Body of pancreas (tissue), 4 donors: ENCODE results near the gene HMGB3. TPM values are rescaled to one million over a fixed set of nuclear protein-coding genes. Genes with fewer than 3 reads are reported as not detected.

Experiments used
- ATAC-seq: fragments of 150-250 bp; one replicate; pipeline ENCODE4 v1.9.1; 2016
- DNase-seq, 4 donors: peaks; one replicate each; pipeline ENCODE4 v3.0.0-alpha.2; 2019
- H3K27ac ChIP-seq, 4 donors: fragments of 200-600 bp; sonication (generic); 1 replicate in 3 of 4; 2 replicates in 1 of 4; pipeline versions ENCODE4 v1.5.1 to v1.6.1; 2016 to 2019; ENCODE audit warnings: mild to moderate bottlenecking in 1 of 4, mixed read lengths in 1 of 4, moderate library complexity in 1 of 4
- H3K27me3 ChIP-seq, 2 donors: fragments of 200-600 bp; sonication (generic); one replicate each; pipeline ENCODE4 v1.6.0; 2016; ENCODE audit warnings: mild to moderate bottlenecking in 1 of 2
- H3K36me3 ChIP-seq, 2 donors: fragments of 200-600 bp; sonication (generic); replicated peaks in 1 of 2; 2 replicates each; pipeline ENCODE4 v1.5.1; 2016; ENCODE audit warnings: low read depth in 2 of 2; ENCODE audit not compliant: insufficient read depth in 1 of 2
- H3K4me1 ChIP-seq: fragments of 200-600 bp; sonication (generic); one replicate; pipeline ENCODE4 v1.6.0; 2016
- H3K4me3 ChIP-seq, 2 donors: fragments of 200-600 bp; sonication (generic); 1 replicate in 1 of 2; 2 replicates in 1 of 2; pipeline ENCODE4 v1.5.1; 2016 to 2019
- H3K9me3 ChIP-seq, 3 donors: fragments of 200-600 bp; sonication (generic); 1 replicate in 2 of 3; 2 replicates in 1 of 3; pipeline ENCODE4 v1.5.1; 2016
- POLR2A ChIP-seq, 3 donors: fragments of 450-650 bp; IDR thresholded peaks; one replicate each; pipeline ENCODE4 v1.6.1; 2016; ENCODE audit warnings: antibody characterized with exemption in 3 of 3, mild to moderate bottlenecking in 2 of 3
- WGBS, 2 donors: methylation state at CpG; one replicate each; pipeline ENCODE4 v1.1.5; 2017; 5-methylcytosine and 5-hydroxymethylcytosine counted together
- intact Hi-C: fragments of 100-400 bp; cut with DNase I; formaldehyde crosslinking; loops from one replicate; pipeline ENCODE4 v1.15.1; 2023
- total RNA-seq, 2 donors: library from RNA; depleted of rRNA; stranded (reverse); fragments of >200 nt; gene quantifications; one replicate each; pipeline ENCODE4 v1.1.0, GENCODE V29; 2016
- TF ChIP-seq, protein P1 (sequence below), 7 experiments: fragments of 450-650 bp in 4 of 7; fragments of 200-600 bp in 3 of 7; sonication (generic) in 3 of 7; IDR thresholded peaks; one replicate each; pipeline ENCODE4 v1.5.1; 2016 to 2019; ENCODE audit warnings: antibody characterized with exemption in 7 of 7

The HMGB3 gene
- total RNA-seq, 2 donors from 2014 or later, result 1.3 to 1.6 TPM

DNA sequence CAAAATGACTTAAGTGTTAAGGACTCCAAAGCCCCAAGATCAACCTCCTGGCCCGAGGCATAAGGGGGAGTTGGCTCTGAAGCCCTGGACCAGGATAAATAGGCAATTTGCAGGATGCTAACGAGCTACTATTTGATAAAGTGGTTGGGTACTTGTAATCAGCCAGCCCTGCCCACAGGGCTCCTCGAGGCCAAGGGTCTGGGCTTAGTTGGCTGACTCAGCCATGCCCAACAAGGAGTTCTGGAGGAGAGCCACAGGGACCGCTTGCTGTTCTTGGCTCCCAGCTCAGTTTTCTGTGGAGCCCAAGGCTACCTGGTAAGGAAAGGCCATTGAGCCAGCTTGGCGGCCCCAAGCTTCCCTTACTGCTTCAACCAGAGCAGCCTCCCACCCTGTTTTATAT, 7.8 kb downstream of the HMGB3 start:
- Histone ChIP-seq H3K9me3 (no peaks in the 10 kb centered on the region), H3K4me1 (no peaks in the 10 kb centered on the region), H3K27ac (no peak overlapping the region), H3K36me3 (no peaks in the 10 kb centered on the region), H3K4me3 (no peak overlapping the region), H3K27me3 (no peaks in the 10 kb centered on the region)
- intact Hi-C loops, result no loop called here
- no peak for ATAC-seq
- TF ChIP-seq, protein P1, sequence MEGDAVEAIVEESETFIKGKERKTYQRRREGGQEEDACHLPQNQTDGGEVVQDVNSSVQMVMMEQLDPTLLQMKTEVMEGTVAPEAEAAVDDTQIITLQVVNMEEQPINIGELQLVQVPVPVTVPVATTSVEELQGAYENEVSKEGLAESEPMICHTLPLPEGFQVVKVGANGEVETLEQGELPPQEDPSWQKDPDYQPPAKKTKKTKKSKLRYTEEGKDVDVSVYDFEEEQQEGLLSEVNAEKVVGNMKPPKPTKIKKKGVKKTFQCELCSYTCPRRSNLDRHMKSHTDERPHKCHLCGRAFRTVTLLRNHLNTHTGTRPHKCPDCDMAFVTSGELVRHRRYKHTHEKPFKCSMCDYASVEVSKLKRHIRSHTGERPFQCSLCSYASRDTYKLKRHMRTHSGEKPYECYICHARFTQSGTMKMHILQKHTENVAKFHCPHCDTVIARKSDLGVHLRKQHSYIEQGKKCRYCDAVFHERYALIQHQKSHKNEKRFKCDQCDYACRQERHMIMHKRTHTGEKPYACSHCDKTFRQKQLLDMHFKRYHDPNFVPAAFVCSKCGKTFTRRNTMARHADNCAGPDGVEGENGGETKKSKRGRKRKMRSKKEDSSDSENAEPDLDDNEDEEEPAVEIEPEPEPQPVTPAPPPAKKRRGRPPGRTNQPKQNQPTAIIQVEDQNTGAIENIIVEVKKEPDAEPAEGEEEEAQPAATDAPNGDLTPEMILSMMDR (IDR thresholded peaks at IDR 0.05), result no peak
- TF ChIP-seq POLR2A (IDR thresholded peaks at IDR 0.05), result no peak
- DNase-seq, result peak in 1 of 4 donors; percentile 20
- WGBS, 2 donors, result 56 to 80% methylated on average over 2 to 3 of the region's 5 CpGs

DNA sequence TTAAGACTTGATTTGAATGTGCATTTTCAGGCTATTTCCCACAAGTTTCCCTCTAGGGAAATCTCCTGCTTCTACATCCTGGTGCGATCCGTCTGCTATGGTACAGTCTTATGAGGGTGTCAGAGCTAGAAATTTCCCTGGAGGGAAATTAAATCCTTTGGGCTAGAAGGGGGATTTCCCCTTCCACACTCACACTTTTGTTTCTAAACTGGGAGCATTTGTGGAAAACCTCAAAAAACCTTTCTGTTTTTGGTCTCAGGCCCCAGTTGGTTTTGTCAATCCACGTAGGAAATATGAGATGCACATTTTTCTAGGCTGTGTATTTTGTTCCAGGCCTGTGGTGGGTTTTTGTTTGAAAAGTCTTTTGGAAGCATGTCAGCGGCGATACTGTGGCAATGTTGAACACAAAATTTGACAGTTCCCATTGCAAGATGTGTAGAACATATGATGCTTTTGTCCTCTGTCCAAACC, 17.8 kb downstream of the HMGB3 start:
- DNase-seq (no peak), ATAC-seq (no peak)
- TF ChIP-seq, protein P1 (IDR thresholded peaks at IDR 0.05), result no peak
- TF ChIP-seq POLR2A (IDR thresholded peaks at IDR 0.05), result no peak
- no peaks in the 10 kb centered on the region for H3K27me3 ChIP-seq
- intact Hi-C loops, result no loop called here
- no peaks in the 10 kb centered on the region for H3K9me3 ChIP-seq
- no peak overlapping the region for H3K4me3 ChIP-seq
- 69 to 84% methylated on average over 3 to 5 of the region's 5 CpGs for WGBS, 2 donors
- no peak overlapping the region for H3K27ac ChIP-seq
- H3K36me3 ChIP-seq, result no peaks in the 10 kb centered on the region
- H3K4me1 ChIP-seq, result no peaks in the 10 kb centered on the region

DNA sequence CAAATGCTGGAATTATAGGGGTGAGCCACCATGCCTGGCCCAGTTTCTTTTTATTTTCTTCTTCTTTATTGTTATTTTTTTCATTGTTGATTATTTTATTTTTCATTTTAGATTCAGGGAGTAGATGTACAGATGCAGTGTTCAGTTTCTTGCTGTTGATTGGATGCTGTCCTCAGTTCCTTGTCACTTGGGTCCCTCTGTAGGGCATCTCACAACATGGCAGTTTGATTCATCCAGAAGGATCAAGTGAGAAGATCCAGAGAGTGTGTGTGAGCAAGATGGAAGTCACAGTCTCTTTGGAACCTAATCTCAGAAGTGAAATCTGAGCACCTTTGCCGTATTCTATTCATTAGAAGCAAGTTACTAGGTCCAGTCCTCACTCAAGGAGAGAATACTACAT, 20.9 kb downstream of the HMGB3 start:
- Histone ChIP-seq H3K4me1 (no peaks in the 10 kb centered on the region), H3K36me3 (no peaks in the 10 kb centered on the region), H3K9me3 (no peaks in the 10 kb centered on the region), H3K4me3 (no peak overlapping the region), H3K27me3 (no peaks in the 10 kb centered on the region), H3K27ac (no peak overlapping the region)
- intact Hi-C loops, result no loop called here
- 73 to 83% methylated on average over 1 of the region's 1 CpG for WGBS, 2 donors
- no peak for TF ChIP-seq POLR2A (IDR thresholded peaks at IDR 0.05)
- TF ChIP-seq, protein P1 (IDR thresholded peaks at IDR 0.05), result peak in 1 of 7 experiments; percentile 4
- DNase-seq (no peak), ATAC-seq (no peak)

GRCh38 chrX:151006410-151007109, 23.4 kb downstream of the HMGB3 start:
- H3K27ac ChIP-seq, result no peak overlapping the region
- ATAC-seq, result no peak
- H3K9me3 ChIP-seq, result no peaks in the 10 kb centered on the region
- TF ChIP-seq, protein P1 (IDR thresholded peaks at IDR 0.05), result no peak
- no peak for TF ChIP-seq POLR2A (IDR thresholded peaks at IDR 0.05)
- H3K36me3 ChIP-seq, result no peaks in the 10 kb centered on the region
- 90 to 100% methylated on average over 1 to 4 of the region's 4 CpGs for WGBS, 2 donors
- intact Hi-C loops, result no loop called here
- no peak for DNase-seq
- no peaks in the 10 kb centered on the region for H3K4me1 ChIP-seq
- H3K27me3 ChIP-seq, result no peaks in the 10 kb centered on the region
- H3K4me3 ChIP-seq, result no peak overlapping the region

DNA sequence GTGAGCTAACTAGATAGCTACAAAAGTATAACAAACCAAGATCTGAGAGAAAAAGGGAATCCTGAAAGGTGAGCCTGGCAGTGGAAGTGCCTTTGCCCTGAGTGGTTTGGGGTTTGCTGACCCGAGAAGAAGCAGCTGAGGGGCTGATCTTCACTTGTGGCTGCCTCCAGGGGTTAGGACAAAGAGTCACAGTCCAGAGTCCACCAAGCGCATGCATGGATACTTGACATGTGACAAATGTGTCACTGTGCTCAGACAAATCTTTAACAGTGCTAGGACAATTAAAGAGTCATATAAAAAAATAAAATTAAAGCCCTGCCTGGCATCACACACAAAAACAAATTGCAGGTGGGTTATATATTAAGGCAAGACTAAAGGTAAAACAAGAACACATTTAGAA, 26.4 kb downstream of the HMGB3 start:
- WGBS, 2 donors, result 26 to 27% methylated on average over 2 of the region's 2 CpGs

More for the DNA sequence above, 26.4 kb downstream of the HMGB3 start:
- ATAC-seq (no peak), DNase-seq (no peak)
- H3K9me3 ChIP-seq, result no peaks in the 10 kb centered on the region
- no peak overlapping the region for H3K4me3 ChIP-seq
- H3K36me3 ChIP-seq, result no peaks in the 10 kb centered on the region
- H3K27ac ChIP-seq, result no peak overlapping the region
- H3K4me1 ChIP-seq, result no peaks in the 10 kb centered on the region
- TF ChIP-seq, protein P1 (IDR thresholded peaks at IDR 0.05), result no peak
- TF ChIP-seq POLR2A (IDR thresholded peaks at IDR 0.05), result no peak
- intact Hi-C loops, result no loop called here
- no peaks in the 10 kb centered on the region for H3K27me3 ChIP-seq
